ENCODE results near the gene CATSPERE. TPM values are rescaled to one million over a fixed set of nuclear protein-coding genes. Genes with fewer than 3 reads are reported as not detected.
"Not testable (repeated sequence)": the region's sequence is repeated elsewhere in the genome, so short reads cannot be mapped to it uniquely, and the experiment has no call there.

The CATSPERE gene
- total and polyA plus RNA-seq, 9 of the 15 experiments (the other 6 are each of a cell fraction or from before 2014, with no cell fraction given): 0.06 to 0.16 (median 0.09) TPM; not detected in 3

DNA sequence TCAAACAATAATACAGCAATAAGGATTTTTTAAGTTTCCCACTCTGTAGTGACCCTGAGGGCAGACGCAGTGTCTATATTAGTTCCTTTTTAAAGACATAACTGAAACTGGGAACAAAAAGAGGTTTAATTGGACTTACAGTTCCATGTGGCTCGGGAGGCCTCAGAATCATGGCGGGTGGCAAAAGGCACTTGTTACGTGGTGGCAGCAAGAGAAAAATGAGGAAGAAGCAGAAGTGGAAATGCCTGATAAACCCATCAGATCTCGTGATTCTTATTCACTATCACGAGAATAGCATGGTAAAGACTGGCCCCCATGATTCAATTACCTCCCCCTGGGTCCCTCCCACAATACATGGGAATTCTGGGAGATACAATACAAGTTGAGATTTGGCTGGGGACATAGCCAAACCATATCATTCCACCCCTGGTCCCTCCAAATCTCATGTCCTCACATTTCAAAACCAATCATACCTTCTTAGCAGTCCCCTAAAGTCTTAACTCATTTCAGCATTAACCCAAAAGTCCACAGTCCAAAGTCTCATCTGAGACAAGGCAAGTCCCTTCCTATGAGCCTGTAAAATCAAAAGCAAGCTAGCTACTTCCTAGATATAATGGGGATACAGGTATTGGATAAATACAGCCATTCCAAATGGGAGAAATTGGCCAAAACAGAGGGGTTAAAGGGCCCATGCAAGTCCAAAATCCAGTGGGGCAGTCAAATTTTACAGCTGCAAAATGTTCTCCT, 205.8 kb downstream of the CATSPERE start:
- H3K4me3 ChIP-seq; POLR2A ChIA-PET; H3K9me1 ChIP-seq (ENCODE audit: control insufficient read depth, insufficient read depth, low read length); H3K36me3 ChIP-seq (ENCODE audit: control insufficient read depth, insufficient read depth, low read length); ATAC-seq; CTCF ChIA-PET (ENCODE audit: low intra/inter-chr PET ratio); H3K9me3 ChIP-seq (replicated peaks; ENCODE audit: control insufficient read depth, insufficient read depth, low read depth, low read length); H2AFZ ChIP-seq (ENCODE audit: low read depth, low read length); H3K4me2 ChIP-seq (ENCODE audit: insufficient read depth, low read length); H3K27me3 ChIP-seq (ENCODE audit: control insufficient read depth in 2 of 2, insufficient read depth in 2 of 2, low read length in 2 of 2); BruUV-seq (replicated peaks); DNase-seq (ENCODE audit: extremely low read depth in 1 of 4, low spot score in 3 of 4); FAIRE-seq; in situ Hi-C loops (cut with MboI); H3K27ac ChIP-seq (ENCODE audit: extremely low read depth, low read depth, low read length); intact Hi-C loops (cut with micrococcal nuclease); H3K9ac ChIP-seq (ENCODE audit: insufficient read depth in 1 of 2, low read depth in 2 of 2, low read length in 2 of 2): not testable (repeated sequence)
- Histone ChIP-seq H3K4me1 (replicated peaks in 1 of 2; ENCODE audit: control insufficient read depth in 2 of 2, insufficient read depth in 2 of 2, low read length in 2 of 2) (peaks cover 0 to 23% of the 10 kb centered on the region in 2 experiments; a peak in 4 of 5 replicates), H4K20me1 (replicated peaks; ENCODE audit: control insufficient read depth, insufficient read depth, low read length) (peaks cover 13% of the 10 kb centered on the region; the same call in 1 of the 2 replicates), H3K79me2 (ENCODE audit: control insufficient read depth, insufficient read depth, low read length) (peaks cover 79% of the 10 kb centered on the region)
- 60% methylated on average over 6 of the region's 6 CpGs for WGBS (ENCODE audit: insufficient coverage, low coverage, missing lambda C conversion rate)
- 0 out of 2 replicates have a peak, but pooled peaks have one; percentile 53 for TF ChIP-seq ZNF766 (CRISPR knock-in tag; conservative IDR thresholded peaks at IDR 0.05)
- TF ChIP-seq SPI1 (IDR thresholded peaks at IDR 0.05; ENCODE audit: borderline replicate concordance, low read depth, low read length): 0 out of 2 replicates have a peak, but pooled peaks have one; percentile 46

- Histone ChIP-seq H2AFZ (ENCODE audit: low read depth, low read length) (no peak overlapping the region), H3K79me2 (ENCODE audit: control insufficient read depth, insufficient read depth, low read length) (peaks cover 74% of the 10 kb centered on the region), H3K9me3 (replicated peaks; ENCODE audit: control insufficient read depth, insufficient read depth, low read depth, low read length) (no peaks in the 10 kb centered on the region), H3K27ac (ENCODE audit: extremely low read depth, low read depth, low read length) (no peak overlapping the region), H3K36me3 (ENCODE audit: control insufficient read depth, insufficient read depth, low read length) (peaks cover 14% of the 10 kb centered on the region; the same call in 1 of the 3 replicates), H3K9me1 (ENCODE audit: control insufficient read depth, insufficient read depth, low read length) (no peaks in the 10 kb centered on the region), H3K4me1 (replicated peaks in 1 of 2; ENCODE audit: control insufficient read depth in 2 of 2, insufficient read depth in 2 of 2, low read length in 2 of 2) (peaks cover 0 to 23% of the 10 kb centered on the region in 2 experiments; a peak in 4 of 5 replicates), H3K9ac (ENCODE audit: insufficient read depth in 1 of 2, low read depth in 2 of 2, low read length in 2 of 2) (no peak overlapping the region), H3K27me3 (ENCODE audit: control insufficient read depth in 2 of 2, insufficient read depth in 2 of 2, low read length in 2 of 2) (no peaks in the 10 kb centered on the region), H3K4me3 (no peak overlapping the region), H4K20me1 (replicated peaks; ENCODE audit: control insufficient read depth, insufficient read depth, low read length) (peaks cover 13% of the 10 kb centered on the region; the same call in 1 of the 2 replicates), H3K4me2 (ENCODE audit: insufficient read depth, low read length) (no peak overlapping the region)
- 93% methylated on average over 2 of the region's 2 CpGs for WGBS (ENCODE audit: insufficient coverage, low coverage, missing lambda C conversion rate)
- no peak for DNase-seq (ENCODE audit: extremely low read depth in 1 of 4, low spot score in 3 of 4)
- 0 out of 3 replicates have a peak, but pooled peaks have one; percentile 7 for ATAC-seq
- FAIRE-seq: no peak
- intact Hi-C loops (cut with micrococcal nuclease) (no loop called here), in situ Hi-C loops (cut with MboI) (no loop called here)
- no TSS peak for BruUV-seq (replicated peaks)
- ChIA-PET POLR2A (no interaction called here), CTCF (ENCODE audit: low intra/inter-chr PET ratio) (no interaction called here)
- TF ChIP-seq PRMT5 (CRISPR knock-in tag; IDR thresholded peaks at IDR 0.05) (no peak), TBP (optimal IDR thresholded peaks at IDR 0.05; ENCODE audit: low read depth, low read length) (no peak), MED1 (CRISPR knock-in tag; IDR thresholded peaks at IDR 0.05; ENCODE audit: borderline replicate concordance) (no peak), MAFK (IDR thresholded peaks at IDR 0.05; ENCODE audit: low read length) (peak; percentile 39; the same call in 1 of the 2 replicates), ZNF316 (IDR thresholded peaks at IDR 0.05) (peak; percentile 88), TAL1 (IDR thresholded peaks at IDR 0.05) (no peak), TEAD2 (tag; IDR thresholded peaks at IDR 0.05) (no peak), TCF7 (IDR thresholded peaks at IDR 0.05; ENCODE audit: borderline replicate concordance) (no peak), ZNF695 (CRISPR knock-in tag; IDR thresholded peaks at IDR 0.05) (no peak), PHF20 (IDR thresholded peaks at IDR 0.05; ENCODE audit: partially characterized antibody) (no peak), MAFG (tag; conservative IDR thresholded peaks at IDR 0.05) (peak; percentile 42), MTA3 (IDR thresholded peaks at IDR 0.05; ENCODE audit: borderline replicate concordance) (no peak)
- TF ChIP-seq, protein P1, sequence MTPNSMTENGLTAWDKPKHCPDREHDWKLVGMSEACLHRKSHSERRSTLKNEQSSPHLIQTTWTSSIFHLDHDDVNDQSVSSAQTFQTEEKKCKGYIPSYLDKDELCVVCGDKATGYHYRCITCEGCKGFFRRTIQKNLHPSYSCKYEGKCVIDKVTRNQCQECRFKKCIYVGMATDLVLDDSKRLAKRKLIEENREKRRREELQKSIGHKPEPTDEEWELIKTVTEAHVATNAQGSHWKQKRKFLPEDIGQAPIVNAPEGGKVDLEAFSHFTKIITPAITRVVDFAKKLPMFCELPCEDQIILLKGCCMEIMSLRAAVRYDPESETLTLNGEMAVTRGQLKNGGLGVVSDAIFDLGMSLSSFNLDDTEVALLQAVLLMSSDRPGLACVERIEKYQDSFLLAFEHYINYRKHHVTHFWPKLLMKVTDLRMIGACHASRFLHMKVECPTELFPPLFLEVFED (CRISPR knock-in tag; conservative IDR thresholded peaks at IDR 0.05): no peak
Observed at GRCh38 chr1:244667797-244668196, 206.7 kb downstream of the CATSPERE start.
